ENCODE measurements around the gene BRAF.
"Not testable (repeated sequence)": the region's sequence is repeated elsewhere in the genome, so short reads cannot be mapped to it uniquely, and the experiment has no call there.

The BRAF gene

DNA sequence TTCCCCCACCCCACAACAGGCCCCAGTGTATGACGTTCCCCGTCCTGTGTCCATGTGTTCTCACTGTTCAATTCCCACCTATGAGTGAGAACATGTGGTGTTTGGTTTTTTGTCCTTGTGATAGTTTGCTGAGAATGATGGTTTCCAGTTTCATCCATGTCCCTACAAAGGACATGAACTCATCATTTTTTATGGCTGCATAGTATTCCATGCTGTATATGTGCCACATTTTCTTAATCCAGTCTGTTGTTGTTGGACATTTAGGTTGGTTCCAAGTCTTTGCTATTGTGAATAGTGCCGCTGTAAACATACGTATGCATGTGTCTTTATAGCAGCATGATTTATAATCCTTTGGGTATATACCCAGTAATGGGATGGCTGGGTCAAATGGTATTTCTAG, 216.0 kb downstream of the BRAF start:
- not testable (repeated sequence) for H3K4me1 ChIP-seq (ENCODE audit: control insufficient read depth, insufficient read depth, low read length); H3K4me3 ChIP-seq (ENCODE audit: low read depth, low read length); H3K27me3 ChIP-seq (ENCODE audit: control insufficient read depth, insufficient read depth, low read length); H3K9ac ChIP-seq (ENCODE audit: low read depth, low read length); H3K27ac ChIP-seq (ENCODE audit: low read depth, low read length); H3K9me3 ChIP-seq (ENCODE audit: control insufficient read depth, insufficient read depth, low read length)
- H3K36me3 ChIP-seq (ENCODE audit: control insufficient read depth, insufficient read depth, low read length) = peaks cover 29% of the 10 kb centered on the region

DNA sequence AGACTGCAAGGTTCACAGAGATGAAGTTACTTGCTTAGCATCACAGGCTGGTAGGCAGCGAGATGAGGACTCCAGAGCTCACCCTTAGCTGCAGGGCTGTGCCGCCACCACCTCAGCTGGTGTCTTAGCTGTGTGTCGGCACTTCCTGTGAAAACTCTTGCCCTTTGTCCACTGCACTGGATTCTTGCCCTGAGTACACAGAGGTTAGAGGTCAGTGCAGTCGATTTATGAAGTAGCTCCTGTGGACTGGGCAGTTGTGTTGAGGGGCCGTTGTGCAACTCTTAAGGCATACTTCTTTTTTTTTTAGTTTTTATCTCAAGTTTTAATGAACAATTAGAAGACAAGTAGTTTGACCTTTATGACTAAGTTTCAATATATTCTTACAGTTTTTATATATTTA, 217.6 kb downstream of the BRAF start:
- H3K36me3 ChIP-seq (ENCODE audit: control insufficient read depth, insufficient read depth, low read length) = peaks cover 29% of the 10 kb centered on the region
- no peak overlapping the region for H3K9ac ChIP-seq (ENCODE audit: low read depth, low read length)
- no peaks in the 10 kb centered on the region for H3K9me3 ChIP-seq (ENCODE audit: control insufficient read depth, insufficient read depth, low read length)
- no peak overlapping the region for H3K4me3 ChIP-seq (ENCODE audit: low read depth, low read length)
- H3K4me1 ChIP-seq (ENCODE audit: control insufficient read depth, insufficient read depth, low read length) = no peaks in the 10 kb centered on the region
- no peaks in the 10 kb centered on the region for H3K27me3 ChIP-seq (ENCODE audit: control insufficient read depth, insufficient read depth, low read length)
- H3K27ac ChIP-seq (ENCODE audit: low read depth, low read length) = no peak overlapping the region

DNA sequence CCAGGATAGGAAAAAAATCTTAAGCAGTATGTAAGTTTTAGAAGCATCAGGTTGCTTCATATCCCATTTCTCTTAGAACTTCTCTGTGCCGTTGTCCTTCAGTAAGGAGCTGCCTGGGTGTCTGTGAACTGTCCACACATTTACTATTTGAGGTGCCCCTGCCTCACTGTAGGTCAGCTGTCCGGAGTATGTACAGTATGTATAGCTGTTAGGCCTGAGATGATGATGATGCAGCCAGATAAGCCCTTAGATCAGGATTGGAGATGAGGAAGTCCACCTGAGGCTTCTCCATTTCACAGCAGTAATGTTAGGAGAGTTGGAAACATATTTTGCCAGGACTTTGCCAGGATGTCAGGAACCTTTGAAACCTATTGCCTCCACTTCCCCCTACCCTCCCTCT, 220.5 kb downstream of the BRAF start:
- Histone ChIP-seq H3K9me3 (ENCODE audit: control insufficient read depth, insufficient read depth, low read length) (no peaks in the 10 kb centered on the region), H3K27ac (ENCODE audit: low read depth, low read length) (no peak overlapping the region), H3K4me3 (ENCODE audit: low read depth, low read length) (no peak overlapping the region), H3K4me1 (ENCODE audit: control insufficient read depth, insufficient read depth, low read length) (no peaks in the 10 kb centered on the region), H3K27me3 (ENCODE audit: control insufficient read depth, insufficient read depth, low read length) (no peaks in the 10 kb centered on the region), H3K9ac (ENCODE audit: low read depth, low read length) (no peak overlapping the region), H3K36me3 (ENCODE audit: control insufficient read depth, insufficient read depth, low read length) (peaks cover 29% of the 10 kb centered on the region)

DNA sequence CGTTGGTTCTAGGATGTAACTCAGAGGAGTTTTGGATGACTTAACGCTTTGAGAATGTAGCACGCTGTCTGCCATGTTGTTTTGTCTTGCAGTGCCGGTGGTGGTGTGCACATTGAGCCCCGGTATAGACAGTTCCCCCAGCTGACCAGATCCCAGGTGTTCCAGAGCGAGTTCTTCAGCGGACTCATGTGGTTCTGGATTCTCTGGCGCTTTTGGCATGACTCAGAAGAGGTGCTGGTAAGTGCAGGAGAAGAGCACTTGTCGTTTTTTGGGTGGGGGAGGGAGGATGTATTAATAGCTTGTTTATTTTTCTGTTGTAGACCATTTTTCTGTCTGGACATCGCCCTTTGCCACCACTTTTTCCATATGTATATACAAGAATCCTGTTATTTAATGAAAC, 222.0 kb downstream of the BRAF start:
- H3K27me3 ChIP-seq (ENCODE audit: control insufficient read depth, insufficient read depth, low read length) = no peaks in the 10 kb centered on the region
- H3K4me3 ChIP-seq (ENCODE audit: low read depth, low read length) = no peak overlapping the region
- H3K9me3 ChIP-seq (ENCODE audit: control insufficient read depth, insufficient read depth, low read length) = no peaks in the 10 kb centered on the region
- H3K27ac ChIP-seq (ENCODE audit: low read depth, low read length) = no peak overlapping the region
- H3K9ac ChIP-seq (ENCODE audit: low read depth, low read length) = no peak overlapping the region
- peaks cover 1% of the 10 kb centered on the region; the same call in 1 of the 2 replicates for H3K4me1 ChIP-seq (ENCODE audit: control insufficient read depth, insufficient read depth, low read length)
- peaks cover 29% of the 10 kb centered on the region for H3K36me3 ChIP-seq (ENCODE audit: control insufficient read depth, insufficient read depth, low read length)

DNA sequence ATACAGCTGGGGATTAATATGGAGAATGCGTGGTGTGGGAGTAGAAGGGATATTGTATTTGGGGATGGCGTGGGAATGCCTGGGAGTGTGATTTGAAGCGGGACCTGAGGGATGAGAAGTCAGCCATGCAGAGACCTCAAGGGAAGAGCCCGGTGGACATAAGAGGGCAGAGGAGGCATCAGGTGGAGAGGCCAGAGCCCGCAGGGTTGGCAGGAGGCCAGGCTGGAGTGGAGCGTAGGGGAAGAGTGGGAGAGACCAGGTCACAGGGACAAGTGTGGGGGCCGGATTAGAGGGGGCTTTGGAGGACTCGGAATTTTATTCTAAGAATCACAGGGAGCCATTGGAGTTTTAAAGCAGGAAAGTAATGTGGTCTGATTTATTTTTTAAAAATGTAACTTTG, 226.3 kb downstream of the BRAF start:
- Histone ChIP-seq H3K27ac (ENCODE audit: low read depth, low read length) (no peak overlapping the region), H3K4me3 (ENCODE audit: low read depth, low read length) (no peak overlapping the region), H3K36me3 (ENCODE audit: control insufficient read depth, insufficient read depth, low read length) (no peaks in the 10 kb centered on the region), H3K9ac (ENCODE audit: low read depth, low read length) (no peak overlapping the region), H3K9me3 (ENCODE audit: control insufficient read depth, insufficient read depth, low read length) (no peaks in the 10 kb centered on the region), H3K4me1 (ENCODE audit: control insufficient read depth, insufficient read depth, low read length) (peaks cover 6% of the 10 kb centered on the region; the same call in 1 of the 2 replicates), H3K27me3 (ENCODE audit: control insufficient read depth, insufficient read depth, low read length) (no peaks in the 10 kb centered on the region)

DNA sequence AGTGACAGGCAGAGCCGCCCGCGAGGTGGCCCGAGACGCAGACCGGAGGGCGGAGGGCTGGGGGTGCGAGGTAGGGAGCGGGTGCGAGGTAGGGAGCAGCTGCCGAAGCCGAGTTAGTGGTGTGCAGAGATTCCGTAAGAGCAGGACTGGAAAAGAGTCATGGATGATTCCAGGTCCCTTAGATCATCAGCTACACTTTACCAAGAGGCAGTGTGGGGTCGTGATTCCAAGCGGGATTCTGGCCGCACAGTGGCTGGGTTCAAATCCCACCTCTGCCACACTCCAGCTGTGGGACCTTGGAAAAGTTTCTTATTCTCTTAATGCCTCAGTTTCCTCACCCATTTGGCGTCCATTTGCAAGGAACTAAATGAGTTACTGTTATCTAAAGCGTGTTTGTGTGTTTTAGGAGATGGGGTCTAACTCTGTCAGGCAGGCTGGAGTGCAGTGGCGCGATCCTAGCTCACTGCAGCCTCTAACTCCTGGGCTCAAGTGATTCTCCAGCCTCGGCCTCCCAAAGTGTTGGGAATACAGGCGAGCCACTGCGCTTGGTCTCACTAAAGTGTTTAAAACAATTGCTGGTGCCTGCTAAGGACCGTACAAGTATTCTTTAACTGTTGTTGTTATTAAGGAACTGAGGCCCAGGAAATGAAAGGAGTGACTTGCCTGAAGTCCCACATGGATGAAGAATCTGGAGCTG, 227.1 kb downstream of the BRAF start:
- peaks cover 6% of the 10 kb centered on the region; the same call in 1 of the 2 replicates for H3K4me1 ChIP-seq (ENCODE audit: control insufficient read depth, insufficient read depth, low read length)
- no peaks in the 10 kb centered on the region for H3K27me3 ChIP-seq (ENCODE audit: control insufficient read depth, insufficient read depth, low read length)
- peak overlapping the region; percentile 90 for H3K27ac ChIP-seq (ENCODE audit: low read depth, low read length)
- H3K4me3 ChIP-seq (ENCODE audit: low read depth, low read length) = peak overlapping the region; percentile 99
- no peaks in the 10 kb centered on the region for H3K36me3 ChIP-seq (ENCODE audit: control insufficient read depth, insufficient read depth, low read length)
- H3K9ac ChIP-seq (ENCODE audit: low read depth, low read length) = peak overlapping the region; percentile 84
- H3K9me3 ChIP-seq (ENCODE audit: control insufficient read depth, insufficient read depth, low read length) = no peaks in the 10 kb centered on the region

DNA sequence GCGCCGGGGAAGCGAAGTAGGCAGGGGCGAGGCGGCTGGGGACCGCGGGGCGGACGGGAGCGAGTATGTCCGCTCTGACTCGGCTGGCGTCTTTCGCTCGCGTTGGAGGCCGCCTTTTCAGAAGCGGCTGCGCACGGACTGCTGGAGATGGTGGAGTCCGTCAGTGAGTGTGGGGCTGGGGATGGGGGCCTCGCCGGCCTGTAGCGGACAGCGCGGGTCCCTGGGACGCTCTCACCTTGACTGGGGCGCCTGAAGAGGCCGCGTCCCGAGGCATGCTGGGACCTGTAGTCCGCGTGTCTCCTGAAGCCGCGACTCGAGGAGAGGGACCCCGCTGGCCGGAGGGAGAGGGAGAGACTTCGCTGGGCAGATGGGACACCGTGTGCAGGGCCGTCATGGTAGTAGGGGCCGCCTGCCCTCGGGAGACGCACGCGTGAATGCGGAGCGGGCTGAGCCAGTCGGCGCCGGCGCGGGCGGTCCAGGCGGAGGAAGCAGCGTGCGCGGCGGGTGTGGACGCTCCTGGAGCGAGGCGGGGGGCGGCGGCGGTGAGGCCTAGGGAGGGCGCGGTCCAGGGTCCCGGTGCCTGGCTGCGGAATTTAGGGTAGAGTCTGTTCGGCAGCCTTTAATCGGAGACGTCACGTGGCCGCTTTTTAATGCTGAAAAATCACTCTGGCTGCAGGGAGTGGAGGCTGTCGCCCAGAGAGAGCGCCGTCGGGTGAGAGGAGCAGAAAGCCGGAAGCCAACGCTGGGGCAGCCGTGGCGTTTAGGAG, 227.9 kb downstream of the BRAF start, which contains the start of gene NDUFB2:
NDUFB2 (plus strand) TSS at position 29 of the 767 bp plus-strand sequence; CDS start at position 66, 37 bp downstream.
- Histone ChIP-seq H3K27ac (ENCODE audit: low read depth, low read length) (peak within 1 kb of the TSS; percentile 90), H3K4me3 (ENCODE audit: low read depth, low read length) (peak within 1 kb of the TSS; percentile 99)

DNA sequence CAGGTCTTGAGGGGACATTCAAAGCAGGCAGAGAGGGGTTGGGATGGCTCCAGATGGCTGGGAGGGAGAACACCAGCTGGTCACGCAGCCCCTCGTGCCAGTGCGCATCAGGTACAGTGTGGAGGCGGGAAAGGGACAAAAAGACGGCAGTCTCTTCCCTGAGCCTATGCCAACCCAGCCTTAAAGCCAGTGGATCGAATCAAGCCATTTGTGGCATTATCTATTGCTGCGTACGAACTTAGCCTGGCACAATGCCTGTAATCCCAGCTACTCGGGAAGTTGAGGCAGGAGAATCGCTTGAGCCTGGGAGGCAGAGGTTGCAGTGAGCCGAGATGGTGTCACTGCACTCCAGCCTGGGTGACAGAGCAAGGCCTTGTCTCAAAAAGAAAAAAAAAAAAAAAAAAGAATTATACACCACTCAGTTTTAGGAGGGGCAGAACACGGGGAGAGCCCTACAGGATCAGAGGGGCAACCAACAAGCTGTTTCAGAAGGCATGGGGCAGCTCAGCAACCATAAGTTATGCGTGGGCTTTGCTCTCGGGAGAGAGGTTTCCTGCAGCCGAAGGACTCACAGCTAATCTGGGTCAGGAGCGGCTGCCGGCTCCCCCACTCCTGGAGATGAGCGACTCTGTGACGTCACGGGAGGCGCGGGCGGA, 228.6 kb downstream of the BRAF start:
- Histone ChIP-seq H3K9me3 (ENCODE audit: control insufficient read depth, insufficient read depth, low read length) (no peaks in the 10 kb centered on the region), H3K36me3 (ENCODE audit: control insufficient read depth, insufficient read depth, low read length) (no peaks in the 10 kb centered on the region), H3K4me3 (ENCODE audit: low read depth, low read length) (peak overlapping the region; percentile 99), H3K4me1 (ENCODE audit: control insufficient read depth, insufficient read depth, low read length) (peaks cover 6% of the 10 kb centered on the region; the same call in 1 of the 2 replicates), H3K27ac (ENCODE audit: low read depth, low read length) (peak overlapping the region; percentile 90), H3K27me3 (ENCODE audit: control insufficient read depth, insufficient read depth, low read length) (no peaks in the 10 kb centered on the region), H3K9ac (ENCODE audit: low read depth, low read length) (peak overlapping the region; percentile 19; the same call in 1 of the 2 replicates)

More for the DNA sequence above, 227.9 kb downstream of the BRAF start, which contains the start of gene NDUFB2:
- peaks cover 6% of the 10 kb centered on the region; the same call in 1 of the 2 replicates for H3K4me1 ChIP-seq (ENCODE audit: control insufficient read depth, insufficient read depth, low read length)
- peak within 1 kb of the TSS; percentile 84 for H3K9ac ChIP-seq (ENCODE audit: low read depth, low read length)
- H3K27me3 ChIP-seq (ENCODE audit: control insufficient read depth, insufficient read depth, low read length) = no peaks in the 10 kb centered on the region
- no peaks in the 10 kb centered on the region for H3K36me3 ChIP-seq (ENCODE audit: control insufficient read depth, insufficient read depth, low read length)
- no peaks in the 10 kb centered on the region for H3K9me3 ChIP-seq (ENCODE audit: control insufficient read depth, insufficient read depth, low read length)

DNA sequence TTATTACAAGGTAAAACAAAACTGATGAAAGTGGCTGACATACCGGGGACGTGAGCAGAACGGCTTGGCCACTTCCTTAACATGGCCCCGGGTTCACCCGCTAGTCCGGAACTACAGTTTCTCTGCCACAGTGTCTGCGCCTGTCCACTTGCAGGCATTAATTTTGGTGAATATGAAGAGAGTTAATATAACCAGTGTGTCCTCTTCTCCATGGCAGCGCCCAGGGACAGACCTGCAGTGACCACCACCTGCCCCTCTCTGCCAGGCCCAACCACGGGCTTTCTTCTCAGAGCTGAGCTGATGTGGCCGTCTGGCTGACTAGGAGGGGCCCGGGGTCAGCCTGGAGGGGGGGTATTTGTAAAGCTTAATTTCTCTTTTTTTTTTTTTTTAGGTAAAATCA, 229.3 kb downstream of the BRAF start:
- H3K9ac ChIP-seq (ENCODE audit: low read depth, low read length) = no peak overlapping the region
- no peak overlapping the region for H3K27ac ChIP-seq (ENCODE audit: low read depth, low read length)
- H3K9me3 ChIP-seq (ENCODE audit: control insufficient read depth, insufficient read depth, low read length) = no peaks in the 10 kb centered on the region
- no peak overlapping the region for H3K4me3 ChIP-seq (ENCODE audit: low read depth, low read length)
- no peaks in the 10 kb centered on the region for H3K27me3 ChIP-seq (ENCODE audit: control insufficient read depth, insufficient read depth, low read length)
- H3K4me1 ChIP-seq (ENCODE audit: control insufficient read depth, insufficient read depth, low read length) = peaks cover 6% of the 10 kb centered on the region; the same call in 1 of the 2 replicates
- no peaks in the 10 kb centered on the region for H3K36me3 ChIP-seq (ENCODE audit: control insufficient read depth, insufficient read depth, low read length)

DNA sequence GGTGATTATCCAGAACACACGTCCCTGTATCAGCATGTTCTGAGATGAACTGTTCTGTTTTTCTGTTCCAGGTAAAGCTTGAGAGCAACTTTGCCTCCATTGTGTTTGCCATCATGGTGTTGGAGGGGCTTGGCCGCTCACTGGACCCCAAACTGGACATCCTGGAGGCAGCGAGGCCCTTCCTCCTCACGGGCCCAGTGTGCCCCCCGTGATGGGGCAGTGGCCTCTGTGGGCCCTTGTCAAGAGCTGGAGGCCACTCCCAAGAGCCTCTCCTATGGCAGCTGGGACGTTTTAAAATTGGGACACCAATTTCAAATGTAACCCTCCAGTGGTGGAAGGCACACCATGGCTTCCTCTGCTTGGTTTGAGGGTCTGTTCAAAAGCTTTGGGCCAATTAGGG, 230.1 kb downstream of the BRAF start:
- no peaks in the 10 kb centered on the region for H3K27me3 ChIP-seq (ENCODE audit: control insufficient read depth, insufficient read depth, low read length)
- H3K4me3 ChIP-seq (ENCODE audit: low read depth, low read length) = no peak overlapping the region
- H3K9ac ChIP-seq (ENCODE audit: low read depth, low read length) = no peak overlapping the region
- H3K9me3 ChIP-seq (ENCODE audit: control insufficient read depth, insufficient read depth, low read length) = no peaks in the 10 kb centered on the region
- H3K36me3 ChIP-seq (ENCODE audit: control insufficient read depth, insufficient read depth, low read length) = no peaks in the 10 kb centered on the region
- peaks cover 6% of the 10 kb centered on the region; the same call in 1 of the 2 replicates for H3K4me1 ChIP-seq (ENCODE audit: control insufficient read depth, insufficient read depth, low read length)
- H3K27ac ChIP-seq (ENCODE audit: low read depth, low read length) = no peak overlapping the region
